HG02642 (cell line): ENCODE measurements around the gene CLK2.
A peak's percentile ranks its signal among the peaks of the same experiment; 100 is the strongest.
"Not testable (repeated sequence)": the region's sequence is repeated elsewhere in the genome, so short reads cannot be mapped to it uniquely, and the experiment has no call there.

ENCODE experiments used
- ATAC-seq: cut with Tn5 transposase; IDR thresholded peaks from one replicate; pipeline ENCODE4 v1.9.1; 2021; ENCODE audit warnings: mild to moderate bottlenecking; ENCODE audit not compliant: unreplicated experiment, poor library complexity

The CLK2 gene

DNA sequence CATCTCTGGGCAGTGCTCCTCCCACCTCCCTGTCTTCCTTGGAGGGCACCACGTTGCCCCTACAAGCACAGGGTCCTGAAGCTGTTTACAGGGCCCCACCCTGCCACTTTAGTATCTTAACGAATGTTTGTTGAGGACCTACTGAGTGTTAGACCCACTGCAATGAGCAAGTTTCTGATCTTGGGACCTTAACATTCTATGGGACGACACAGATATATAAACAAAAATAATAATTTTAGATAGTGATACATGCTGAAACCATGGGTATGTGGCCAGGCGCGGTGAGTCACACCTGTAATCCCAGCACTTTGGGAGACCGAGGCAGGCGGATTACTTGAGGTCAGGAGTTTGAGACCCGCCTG, 28.2 kb downstream of the CLK2 start:
- no peak for ATAC-seq

GRCh38 chr1:155244368-155245162, 28.7 kb downstream of the CLK2 start:
- ATAC-seq, result peak; percentile 88

DNA sequence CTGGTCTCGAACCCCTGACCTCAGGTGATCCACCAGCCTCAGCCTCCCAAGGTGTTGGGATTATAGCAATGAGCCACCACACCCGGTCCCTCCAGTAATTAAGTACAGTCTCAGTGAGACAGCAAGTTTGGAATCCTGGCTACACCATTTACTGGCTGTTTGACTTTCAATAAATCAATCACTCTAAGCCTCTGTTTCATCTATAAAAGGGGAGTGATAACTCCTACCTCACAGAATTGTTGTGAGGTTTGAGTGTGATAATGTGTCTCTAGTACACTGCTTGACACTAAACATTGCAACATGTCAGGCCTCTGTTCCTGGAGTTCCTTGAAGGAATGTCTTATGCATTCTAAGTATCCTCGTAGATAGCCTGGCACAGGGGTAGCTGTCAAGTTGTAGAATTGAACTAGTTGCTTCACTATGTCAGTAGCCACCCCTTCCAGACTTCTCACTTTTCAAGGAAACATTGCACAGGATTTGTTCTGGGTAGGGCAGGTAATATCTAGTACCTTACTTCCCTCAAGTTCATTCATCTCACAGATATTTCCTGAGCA, 30.4 kb downstream of the CLK2 start:
- ATAC-seq, result no peak

- no peak for ATAC-seq
Measured at GRCh38 chr1:155241841-155242264, 31.5 kb downstream of the CLK2 start.

- ATAC-seq, result peak; percentile 25
Measured at GRCh38 chr1:155241069-155241679, 32.1 kb downstream of the CLK2 start.

DNA sequence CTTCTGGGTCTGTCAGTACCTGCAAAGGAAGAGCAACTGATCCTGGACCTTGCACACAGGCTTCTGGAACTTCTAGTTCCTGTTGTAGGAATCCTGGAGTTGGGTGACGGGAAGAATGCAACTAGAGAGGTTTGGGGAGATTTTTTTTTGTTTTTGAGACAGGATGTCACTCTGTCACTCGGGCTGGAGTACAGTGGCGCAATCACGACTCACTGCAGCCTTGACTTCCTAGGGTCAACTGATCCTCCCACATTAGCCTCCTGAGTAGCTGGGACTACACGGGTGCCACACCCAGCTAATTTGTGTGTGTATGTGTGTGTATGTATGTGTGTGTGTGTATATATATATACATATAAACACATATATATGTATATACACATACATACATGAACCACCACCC, 36.9 kb downstream of the CLK2 start:
- ATAC-seq, result no peak

DNA sequence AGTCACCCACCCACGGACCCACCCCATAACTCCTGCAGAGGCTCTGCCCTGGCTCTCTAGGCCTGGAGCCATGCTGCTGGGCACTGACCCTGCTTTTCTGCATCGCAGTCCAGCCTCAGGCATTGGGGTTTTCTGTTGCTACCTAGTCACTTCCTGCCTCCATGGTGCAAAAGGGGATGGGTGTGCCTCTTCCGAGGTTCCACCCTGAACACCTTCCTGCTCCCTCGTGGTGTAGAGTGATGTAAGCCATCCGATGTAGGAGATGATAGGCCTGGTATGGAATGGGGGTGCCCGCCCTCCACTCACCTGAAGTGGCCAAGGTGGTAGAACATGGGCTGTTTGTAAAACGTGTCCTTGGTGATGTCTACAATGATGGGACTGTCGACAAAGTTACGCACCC, 37.9 kb downstream of the CLK2 start:
- ATAC-seq, result not testable (repeated sequence)

DNA sequence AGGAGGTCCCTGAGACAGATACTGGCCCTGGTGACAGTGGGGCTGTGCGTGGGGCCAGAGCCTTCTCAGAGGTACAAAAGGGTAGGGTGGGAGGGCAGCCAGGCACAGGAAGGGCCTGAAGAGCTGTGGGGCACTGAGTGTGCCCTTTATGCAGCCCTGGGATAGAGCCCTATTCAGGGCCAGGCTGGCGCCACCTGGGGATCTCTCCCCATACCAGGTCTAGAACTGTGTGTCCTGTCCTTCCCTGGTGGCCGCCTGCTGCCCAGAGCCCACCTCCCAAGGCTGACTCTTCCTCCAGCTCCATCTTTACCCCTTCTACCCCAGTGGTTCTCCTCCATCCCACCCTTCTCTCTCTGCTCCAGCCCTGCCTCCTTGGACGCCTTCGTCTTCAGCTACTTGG, 39.8 kb downstream of the CLK2 start:
- not testable (repeated sequence) for ATAC-seq

GRCh38 chr1:155232001-155232978, 41.0 kb downstream of the CLK2 start:
- ATAC-seq, result not testable (repeated sequence)

DNA sequence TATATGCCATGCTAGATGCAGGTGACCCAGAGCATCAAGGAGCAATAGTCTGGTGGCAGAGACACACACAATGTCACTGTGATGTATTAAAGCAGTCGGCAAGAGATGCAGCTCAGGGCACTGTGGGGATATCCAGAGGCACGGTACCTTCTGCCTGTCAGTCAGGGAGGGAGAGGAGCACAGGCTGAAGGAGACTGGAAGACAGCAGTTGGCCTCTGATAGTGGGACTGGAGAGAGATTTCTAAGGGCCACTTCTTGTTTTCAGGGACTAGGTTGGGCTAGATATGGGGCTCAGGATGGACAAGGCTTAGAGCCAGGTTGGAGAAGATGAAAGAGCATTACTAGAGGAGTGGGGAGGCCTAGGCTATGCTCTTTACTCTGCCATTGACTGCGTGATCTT, 42.0 kb downstream of the CLK2 start:
- not testable (repeated sequence) for ATAC-seq

GRCh38 chr1:155228096-155228427, 45.2 kb downstream of the CLK2 start:
- no peak for ATAC-seq

GRCh38 chr1:155227261-155228095, 45.8 kb downstream of the CLK2 start:
- peak; percentile 92 for ATAC-seq

- ATAC-seq, result no peak
Measured at GRCh38 chr1:155226910-155227260, 46.4 kb downstream of the CLK2 start.

DNA sequence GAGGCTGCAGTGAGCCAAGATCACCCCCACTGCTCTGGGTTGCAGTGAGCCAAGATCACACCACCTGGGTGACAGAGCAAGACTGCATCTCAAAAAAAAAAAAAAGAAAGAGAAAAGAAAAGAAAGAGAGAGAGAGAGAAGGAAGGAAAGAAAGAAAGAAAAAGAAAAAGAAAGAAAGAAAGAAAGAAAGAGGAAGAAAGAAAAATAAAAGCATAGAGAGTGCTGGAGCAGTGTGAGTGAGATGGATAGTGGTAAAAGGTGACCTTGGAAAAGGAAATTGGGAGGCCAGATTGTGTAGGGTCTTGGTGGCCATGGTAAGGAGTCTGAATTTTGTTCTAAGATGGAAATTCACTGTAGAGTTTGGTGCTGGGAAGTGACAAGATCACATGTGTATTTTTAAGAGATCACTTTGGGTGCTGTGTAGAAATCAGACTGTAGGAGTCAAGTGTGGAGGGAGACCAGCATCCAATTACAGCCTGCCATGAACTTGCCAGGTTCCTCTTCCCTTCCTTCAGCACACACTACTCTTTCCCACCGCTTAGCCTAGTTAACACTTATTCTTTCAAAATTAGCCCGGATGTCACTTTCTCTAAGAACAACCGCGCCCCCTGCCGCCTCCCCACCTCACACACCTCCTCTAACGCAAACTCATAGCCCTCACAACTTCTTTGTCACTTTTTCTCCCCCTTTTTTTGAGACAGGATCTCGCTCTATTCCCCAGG, 47.0 kb downstream of the CLK2 start:
- ATAC-seq, result no peak

- ATAC-seq, result not testable (repeated sequence)
Measured at GRCh38 chr1:155225404-155225759, 47.9 kb downstream of the CLK2 start.

- ATAC-seq, result no peak
Measured at GRCh38 chr1:155223047-155223446, 50.3 kb downstream of the CLK2 start.

GRCh38 chr1:155220211-155220965, 52.9 kb downstream of the CLK2 start:
- ATAC-seq, result not testable (repeated sequence)

DNA sequence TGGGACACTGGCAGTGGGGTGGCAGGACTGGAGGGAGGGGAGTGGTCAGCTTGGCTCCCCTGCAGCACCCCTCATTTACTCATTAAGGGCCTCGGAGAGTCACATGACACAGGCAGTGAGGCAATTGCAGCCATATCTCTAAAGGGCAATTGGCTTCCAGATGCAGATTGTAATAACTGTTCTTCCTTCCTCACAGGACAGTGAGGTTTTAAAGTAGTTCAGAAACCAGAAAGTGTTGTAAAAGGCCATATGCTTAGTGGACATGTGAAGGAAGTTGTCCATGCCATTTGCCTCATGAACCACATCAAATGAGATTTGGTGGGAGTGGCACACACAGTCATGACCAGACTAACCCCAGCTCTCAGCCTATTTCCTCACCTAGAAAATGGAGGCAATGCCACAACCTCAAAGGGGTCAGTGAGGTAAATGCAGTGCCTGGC, 53.7 kb downstream of the CLK2 start:
- ATAC-seq, result no peak
